Measurements from ENCODE around the gene MED27.

MED27 gene

DNA sequence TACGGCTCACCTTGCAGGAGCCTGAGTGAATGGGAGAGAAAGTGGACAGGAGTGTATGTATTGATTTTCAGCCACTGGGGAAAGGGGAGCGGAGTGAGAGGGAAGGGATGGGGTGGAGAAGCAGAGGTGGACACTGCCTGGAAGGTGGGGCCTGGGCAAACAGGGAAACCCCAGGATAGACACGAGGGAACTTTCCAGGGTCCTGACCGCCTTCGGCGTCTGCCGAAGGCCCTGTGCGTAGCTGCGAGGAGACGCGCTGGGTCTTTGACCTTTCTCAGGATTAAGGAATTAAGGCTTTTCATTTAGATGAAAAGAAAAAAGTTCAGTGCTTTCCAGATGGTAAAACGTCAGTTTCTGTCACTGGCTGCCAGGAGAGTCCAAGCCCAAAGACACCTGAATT is 205.2 kb downstream of the MED27 start:
- DNase-seq, result no peak

DNA sequence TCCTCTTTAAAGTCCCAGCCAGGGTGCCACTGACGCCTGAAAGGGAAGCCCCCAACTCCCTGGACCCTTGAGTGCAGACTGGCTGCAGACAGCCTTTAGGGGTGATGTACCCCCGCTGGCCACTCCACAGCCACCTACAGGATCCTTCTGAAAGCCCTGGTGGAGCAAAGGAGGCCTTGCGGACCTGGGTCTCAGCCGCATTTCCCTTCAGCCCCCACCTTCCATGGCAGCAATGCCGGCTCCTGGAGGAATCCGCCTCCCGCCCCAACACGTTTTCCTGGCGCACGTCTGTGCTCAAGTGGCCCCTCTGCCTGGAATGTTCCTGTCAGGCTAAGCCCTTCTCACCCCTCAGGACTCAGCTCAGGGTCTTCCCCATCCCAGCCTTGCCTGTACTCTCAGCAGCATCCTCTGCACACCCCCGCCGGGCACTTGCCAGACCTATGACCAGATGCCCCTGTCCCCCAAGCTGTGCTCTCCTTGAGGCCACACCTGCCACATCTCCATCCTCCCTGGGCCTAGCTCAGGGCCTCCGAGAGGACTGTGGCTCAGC is 205.7 kb downstream of the MED27 start:
- DNase-seq, result no peak

DNA sequence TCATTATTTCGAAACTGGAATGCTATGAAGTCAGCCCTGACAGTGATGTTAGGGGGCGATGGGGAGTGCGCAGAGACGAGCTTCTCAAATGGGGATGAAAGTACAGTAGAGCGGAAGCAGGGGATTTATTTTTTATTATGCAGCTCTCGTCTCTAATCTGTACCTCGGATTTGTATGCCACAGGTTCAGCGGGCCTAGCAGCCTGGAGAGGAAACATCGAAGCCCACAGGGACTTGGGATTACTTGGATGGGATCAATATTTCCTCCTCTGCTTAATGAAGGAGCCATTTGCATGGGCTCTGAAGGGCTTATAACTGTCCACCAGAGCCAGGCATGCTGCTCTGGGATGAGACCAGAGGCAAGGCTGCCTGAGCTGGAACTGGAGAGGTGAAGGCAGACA is 206.3 kb downstream of the MED27 start:
- DNase-seq, result no peak

DNA sequence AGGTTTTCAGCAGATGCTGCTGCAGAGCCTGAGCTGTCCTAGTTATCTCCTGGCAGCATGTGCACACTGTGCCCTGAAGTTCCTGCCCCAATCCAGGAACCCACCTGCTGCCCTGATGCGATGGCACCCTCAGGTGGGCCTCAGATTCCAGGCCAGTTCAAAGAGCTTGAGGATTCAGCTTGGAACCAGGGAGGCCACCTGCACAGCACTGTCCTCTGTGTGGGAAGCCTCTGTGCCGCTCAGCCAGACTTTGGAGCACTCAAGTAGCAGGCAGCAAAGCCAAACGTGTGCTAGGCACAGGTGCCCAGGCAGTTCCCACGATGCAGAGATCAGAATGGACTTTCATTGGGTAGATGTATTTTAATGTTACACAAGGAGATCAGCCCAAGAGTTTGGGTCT is 207.0 kb downstream of the MED27 start:
- no peak for DNase-seq

DNA sequence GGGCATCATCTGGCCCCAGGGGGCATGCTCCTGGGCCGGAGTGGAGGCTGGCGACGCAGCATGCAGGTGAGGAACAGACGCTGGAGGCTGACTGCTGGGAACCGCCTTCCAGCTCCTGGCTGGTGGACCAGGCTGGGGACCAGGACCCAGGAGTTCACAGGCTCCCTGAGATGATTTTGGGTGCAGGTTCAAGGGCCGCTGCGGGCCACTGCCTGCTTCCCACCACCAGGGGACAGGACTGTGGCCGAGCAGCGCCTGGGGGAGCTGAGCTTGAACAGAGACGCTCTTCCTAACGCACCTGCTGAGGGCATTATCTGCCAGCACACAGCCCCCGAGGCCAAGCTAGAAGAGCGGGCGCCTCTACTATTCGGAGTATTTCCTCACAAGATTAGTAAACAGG is 207.7 kb downstream of the MED27 start:
- DNase-seq, result no peak

DNA sequence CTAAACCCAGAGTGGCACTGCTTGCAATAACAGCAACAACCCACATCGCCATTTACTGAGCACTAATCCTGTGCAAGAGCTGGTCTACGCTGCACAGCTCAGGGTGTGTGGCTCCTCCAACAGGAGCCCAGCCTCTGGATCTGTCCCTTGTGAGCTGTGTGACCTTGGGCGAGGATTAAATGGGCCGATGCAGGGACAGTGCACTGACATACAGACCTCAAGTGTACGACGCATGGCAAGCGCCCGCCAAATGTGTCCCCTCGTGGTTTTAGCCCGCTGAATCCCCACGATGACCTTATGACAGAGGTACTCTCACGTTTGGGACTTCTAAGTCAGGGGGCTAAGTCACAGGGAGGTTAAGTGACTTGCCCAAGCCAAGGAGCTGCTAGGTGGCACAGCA is 209.5 kb downstream of the MED27 start:
- DNase-seq, result no peak

DNA sequence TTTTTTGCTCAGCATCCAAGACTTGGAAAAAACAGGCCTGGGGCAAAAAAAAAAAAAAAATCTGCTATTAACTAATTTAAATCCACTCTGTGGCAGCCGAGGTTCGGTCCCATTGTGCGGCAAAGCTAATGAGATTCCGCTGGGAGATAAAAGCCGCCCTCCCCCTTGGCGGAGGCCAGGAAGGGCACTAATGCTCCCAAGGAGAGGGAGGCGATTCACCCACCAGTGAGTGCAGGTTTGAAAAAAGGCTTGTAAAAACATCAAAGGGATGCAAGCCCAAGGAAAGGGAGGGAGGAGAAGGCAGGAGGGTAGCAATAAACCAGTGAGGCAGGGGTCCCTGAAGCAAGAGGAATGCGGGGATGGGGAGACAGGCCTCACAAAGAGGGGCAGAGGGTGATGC is 210.3 kb downstream of the MED27 start:
- DNase-seq, result no peak

DNA sequence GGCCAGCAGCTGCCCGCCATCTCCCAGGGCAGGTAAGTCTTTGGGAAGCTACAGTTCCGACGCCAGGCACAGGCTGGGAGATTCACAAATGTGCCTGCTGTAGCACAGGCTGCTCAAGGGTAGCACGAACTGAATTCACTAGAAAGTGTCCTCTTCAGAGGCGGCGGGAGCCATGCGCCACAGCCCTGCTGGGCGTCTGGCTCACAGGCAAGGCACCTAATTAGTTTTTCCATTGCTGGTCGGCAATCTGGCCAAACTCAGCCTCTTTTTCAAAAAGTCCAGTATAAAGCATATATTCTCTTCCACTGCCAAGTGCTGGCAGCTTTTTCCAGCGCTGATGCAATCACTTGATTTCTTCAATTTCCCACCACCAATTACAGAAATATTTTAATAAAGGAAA is 210.9 kb downstream of the MED27 start:
- no peak for DNase-seq

DNA sequence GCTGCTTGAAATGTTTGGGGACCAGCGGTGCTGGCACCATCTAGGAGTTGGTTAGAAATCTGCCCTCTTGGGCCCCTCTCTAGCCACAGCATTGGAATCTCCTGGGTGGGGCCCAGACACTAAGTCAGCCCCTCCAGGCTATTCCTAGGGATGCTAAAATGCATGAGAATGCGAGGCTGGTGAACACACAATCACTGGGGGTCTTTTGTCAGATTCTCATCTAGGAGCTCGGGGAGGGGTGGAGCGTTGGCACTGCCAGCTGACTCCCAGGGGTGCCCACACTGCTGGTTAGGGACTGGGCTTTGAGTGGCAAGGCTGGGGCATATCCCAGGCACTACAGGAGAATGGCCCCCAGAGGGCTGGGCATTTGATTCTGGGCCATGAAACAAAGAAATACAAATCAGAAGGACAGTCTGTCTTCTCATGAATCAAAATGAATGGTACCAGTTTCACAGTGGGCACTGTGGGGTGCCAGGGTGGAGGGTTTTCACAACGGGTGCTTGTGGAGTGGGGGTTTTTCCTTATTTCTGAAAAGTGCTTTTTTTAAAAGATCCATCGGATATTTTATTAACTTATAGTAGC is 212.0 kb downstream of the MED27 start:
- DNase-seq, result no peak

DNA sequence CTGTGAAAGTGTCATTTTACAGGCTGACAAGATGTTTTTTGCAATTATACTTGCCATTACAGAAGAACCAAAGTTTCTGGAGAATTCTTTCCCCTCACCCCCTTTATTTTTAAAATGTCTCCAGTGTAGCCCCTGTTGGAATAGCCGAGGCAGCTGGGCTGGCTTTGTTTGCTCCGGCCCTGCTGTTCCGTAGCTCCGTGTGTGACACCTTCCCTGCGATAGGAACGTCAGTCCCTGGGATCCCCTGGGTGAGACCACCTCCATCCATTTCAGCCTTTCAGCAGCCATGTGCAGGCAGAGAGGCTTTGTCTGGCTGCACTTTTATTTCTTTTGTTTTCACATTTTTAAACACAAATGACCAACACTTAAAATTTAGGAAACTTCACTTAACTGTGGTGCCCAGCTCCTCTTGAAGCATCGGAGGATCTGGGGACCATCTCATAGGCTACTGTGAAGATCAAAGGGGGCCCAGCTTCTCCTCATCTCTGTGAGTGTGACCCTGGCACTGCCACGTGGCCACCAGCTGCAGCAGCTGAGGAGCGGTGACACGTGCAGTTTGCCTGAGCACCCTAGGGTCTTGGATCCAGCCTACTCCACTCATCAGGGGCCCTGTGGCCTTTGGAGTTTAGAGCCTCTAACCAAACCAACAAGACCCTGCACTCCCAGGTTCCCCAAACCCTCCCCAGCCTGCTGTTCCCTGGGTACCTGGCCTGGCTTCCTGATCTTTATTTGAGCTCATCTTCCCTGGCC is 214.0 kb downstream of the MED27 start:
- DNase-seq, result no peak

DNA sequence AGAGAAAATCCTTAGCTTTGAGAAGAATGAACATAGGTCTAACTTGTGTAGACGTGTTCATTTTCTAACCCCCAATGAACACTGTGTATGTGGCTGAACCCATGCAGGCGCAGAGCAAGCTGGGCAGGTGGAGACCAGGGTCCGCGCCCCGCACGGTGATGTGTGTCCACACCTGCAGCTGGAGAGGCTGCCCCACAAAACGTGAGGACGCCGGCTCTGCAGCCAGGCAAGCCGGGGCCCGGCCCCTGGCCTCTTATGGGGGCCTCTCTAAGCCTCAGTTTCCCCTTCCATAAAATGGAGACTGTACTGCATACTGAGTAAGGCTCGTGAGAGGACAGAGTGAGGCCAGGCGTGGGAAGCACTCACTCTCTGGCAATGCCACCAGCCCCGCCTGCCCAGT is 215.1 kb downstream of the MED27 start:
- DNase-seq, result no peak

DNA sequence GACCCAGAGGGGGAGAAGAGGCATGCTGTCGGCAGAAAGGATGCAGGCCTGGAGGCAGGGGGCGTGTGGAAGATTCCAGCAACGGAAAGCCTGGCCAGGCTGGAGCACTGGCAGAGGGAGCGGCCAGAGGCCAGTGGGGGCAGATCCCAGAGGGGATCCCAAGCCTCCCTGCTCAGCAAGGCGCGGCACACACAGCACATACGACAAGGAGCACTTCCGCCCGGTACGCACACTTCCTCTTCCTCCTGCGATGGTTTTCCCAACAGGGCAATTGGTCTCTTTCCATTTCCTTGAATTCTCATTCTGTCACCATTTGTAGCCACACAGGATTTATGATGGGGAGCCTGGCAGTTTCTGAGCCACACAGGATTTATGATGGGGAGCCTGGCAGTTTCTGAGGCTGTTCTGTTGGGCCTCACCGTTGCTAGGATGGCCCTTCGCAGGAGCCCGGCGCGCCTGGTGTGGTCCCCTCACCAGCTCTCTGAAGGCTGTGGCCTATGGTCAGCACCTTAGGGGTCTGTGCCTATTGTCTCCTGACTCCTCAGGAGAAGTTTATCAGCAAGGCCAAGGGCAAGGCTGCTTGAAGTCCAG is 216.3 kb downstream of the MED27 start:
- no peak for DNase-seq

DNA sequence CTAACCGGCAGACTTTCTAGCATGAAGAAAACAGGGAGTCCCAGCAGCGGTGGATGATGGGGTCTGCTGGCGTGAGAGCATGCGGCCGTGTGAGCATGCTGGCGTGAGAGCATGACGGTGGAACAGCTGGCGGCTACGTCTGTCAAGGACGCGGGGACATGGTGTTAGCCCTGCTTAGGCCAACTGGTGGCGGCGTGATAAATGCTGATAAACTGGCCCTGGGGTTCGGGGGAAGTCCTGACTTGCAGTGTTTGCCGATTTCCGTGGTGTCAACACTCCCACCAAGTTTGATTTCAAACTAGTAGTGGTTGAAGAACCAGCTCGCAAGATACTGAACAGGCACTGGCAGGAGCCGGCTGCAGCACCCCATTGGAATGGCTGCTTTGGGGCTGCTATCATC is 217.4 kb downstream of the MED27 start:
- no peak for DNase-seq

DNA sequence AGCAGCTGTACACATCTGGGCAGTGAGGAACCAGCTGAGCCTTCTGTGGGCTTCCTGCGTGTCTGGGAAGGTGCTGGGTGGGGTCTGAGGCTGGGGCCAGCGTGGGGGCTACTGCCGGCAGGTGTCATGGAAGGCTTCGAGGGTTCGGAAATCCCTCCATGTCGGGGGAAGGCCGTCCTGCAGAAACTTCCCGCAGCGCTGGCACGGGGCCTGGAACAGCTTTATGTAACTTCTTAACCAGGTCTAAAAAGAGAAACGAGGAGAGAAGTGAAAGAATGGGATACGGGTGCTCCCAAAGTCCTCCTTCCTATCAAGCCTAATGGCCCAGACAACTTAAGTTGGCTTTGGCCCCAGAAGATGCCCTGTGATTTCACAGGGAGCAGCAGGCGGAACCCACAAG is 219.2 kb downstream of the MED27 start:
- DNase-seq, result no peak

DNA sequence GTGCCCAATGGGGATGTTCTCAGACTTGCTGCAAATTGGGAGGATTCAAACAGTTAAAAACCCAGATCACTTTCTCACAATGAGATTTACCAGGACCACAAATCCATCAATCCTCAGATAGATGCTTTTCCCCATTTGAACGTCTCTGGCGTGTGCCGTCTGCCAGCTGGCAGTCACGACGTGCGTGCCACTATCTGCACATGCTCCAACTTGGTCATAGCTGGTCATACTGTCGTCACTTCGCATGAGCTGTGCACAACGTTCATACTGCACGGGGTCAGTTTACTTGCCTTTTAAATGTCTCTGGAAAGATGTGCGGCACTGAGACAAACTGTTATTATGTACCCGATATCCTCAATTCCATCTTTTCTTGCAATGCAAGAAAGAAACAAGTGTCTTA is 221.5 kb downstream of the MED27 start:
- no peak for DNase-seq

DNA sequence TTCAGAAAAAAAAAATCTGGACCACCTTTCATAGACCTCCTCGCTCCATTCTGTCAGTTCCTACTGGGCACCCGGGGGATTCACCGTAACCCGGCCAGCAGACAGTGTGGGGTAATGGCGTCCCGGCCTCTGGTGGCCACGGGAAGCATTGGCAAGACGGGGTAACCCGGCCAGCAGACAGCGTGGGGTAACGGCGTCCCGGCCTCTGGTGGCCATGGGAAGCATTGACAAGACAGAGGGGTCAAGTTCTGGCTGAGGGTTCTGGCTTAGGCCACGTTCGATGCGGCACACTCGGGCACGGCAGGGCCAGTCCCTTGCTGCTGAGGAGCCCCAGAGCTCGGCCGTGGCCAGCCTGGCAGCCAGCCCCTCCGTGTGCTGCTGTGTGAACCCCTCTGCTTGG is 223.6 kb downstream of the MED27 start:
- no peak for DNase-seq

DNA sequence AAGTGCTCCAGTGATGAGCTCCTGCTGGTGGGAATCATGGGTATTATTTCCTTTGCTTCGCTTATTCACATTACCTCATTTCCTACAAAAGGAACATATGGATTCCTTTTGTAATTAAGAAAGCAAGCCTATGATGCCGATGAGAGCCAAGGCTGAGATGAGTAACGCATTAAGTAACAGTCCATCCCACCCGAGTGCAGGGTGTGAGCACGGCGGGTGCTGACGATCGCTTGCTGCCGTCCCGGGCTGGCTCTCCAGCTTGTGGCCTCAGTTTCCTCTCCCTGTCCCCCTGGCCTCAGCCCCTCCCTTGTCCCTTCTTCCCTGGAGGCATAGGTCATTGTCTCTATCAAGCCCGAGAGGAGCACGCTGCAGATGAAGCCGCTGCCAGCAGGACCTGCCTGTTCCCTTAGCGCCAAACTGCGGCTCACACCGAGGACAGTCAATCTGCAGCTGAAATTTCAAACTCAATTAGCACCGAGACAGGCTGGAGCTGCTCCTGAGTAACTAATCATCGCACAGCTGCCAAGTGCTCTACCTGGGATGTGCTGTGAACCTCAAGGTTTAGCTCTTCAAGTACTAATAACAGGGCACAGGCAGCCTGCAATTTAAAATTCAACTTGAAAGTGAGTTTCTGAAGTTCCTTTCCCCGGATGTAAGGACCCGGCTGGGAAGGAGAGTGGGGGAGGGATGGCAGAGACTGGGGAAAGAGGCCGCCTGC is 224.6 kb downstream of the MED27 start:
- DNase-seq, result no peak

DNA sequence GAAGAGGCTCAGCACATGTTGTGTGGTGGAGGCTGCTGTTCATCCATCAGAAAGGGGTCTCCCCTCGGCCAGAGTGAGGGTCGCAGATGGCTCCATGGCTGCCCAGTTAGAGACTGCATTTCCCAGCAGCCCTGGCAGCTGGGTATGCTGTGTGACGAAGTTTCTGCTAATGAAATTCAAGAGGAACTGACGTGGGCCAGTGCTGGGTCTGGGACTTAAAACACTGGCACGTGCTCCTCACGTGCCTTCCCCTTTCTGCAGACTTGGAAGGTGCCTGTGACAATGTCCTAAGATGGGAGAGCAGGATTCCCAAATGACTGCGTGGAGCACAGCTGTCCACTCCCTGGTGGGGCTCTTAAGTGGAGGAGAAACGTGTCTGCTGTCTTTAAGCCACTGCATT is 225.3 kb downstream of the MED27 start:
- peak; percentile 22 to 25 for DNase-seq

DNA sequence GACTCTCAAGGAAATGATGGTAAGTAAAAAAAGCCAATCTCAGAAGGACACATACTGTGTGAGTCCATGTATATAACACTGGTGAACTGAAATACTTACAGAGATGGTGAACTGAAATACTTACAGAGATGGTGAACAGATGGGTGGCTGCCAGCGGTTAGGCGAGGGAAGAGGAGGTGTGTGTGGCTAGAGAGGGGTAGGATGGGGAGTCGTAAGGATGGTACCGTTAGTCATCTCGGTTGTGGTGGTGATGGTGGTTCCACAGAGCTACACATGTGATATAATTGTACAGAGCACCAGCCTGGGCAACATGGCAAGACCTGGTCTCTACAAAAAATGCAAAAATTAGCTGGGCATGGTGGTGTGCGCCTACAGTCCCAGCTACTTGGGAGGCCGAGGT is 226.2 kb downstream of the MED27 start:
- DNase-seq, result no peak

DNA sequence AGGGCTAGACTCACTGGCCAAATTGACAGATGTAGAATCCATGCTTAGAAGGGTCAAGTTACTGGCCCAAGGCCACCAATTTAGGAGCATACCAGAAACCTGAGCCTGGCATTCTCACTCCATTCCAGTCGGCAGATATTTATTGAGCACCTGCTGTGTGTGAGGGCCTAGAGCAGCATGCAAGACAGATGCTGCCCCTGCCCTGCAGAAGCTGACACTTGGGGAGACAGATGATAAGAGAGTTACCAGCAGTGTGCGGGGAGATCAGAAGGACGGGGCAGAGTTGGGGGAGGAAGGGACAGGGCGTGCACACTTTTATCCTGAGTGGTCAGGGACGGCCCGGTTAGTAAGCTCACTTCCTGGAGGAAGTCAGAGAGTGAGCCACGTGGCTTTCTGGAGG is 228.3 kb downstream of the MED27 start:
- DNase-seq, result no peak

DNA sequence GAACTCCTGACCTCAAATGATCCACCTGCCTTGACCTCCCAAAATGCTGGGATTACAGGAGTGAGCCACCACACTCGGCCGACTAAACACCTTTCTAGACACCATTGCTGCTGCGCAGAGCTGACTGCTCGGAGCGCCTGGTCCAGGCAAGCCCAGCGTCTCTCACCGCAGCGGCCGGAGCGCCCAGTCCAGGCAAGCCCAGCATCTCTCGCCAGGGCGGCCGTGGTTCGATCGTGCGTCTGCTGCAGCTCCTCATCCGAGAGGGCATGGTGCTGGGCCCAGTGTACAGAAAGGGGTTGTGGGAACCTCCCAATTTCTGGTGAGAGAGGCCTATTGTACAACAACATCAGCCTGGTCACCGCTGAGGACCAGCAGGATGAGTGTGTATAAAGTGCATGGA is 230.3 kb downstream of the MED27 start:
- DNase-seq, result no peak

DNA sequence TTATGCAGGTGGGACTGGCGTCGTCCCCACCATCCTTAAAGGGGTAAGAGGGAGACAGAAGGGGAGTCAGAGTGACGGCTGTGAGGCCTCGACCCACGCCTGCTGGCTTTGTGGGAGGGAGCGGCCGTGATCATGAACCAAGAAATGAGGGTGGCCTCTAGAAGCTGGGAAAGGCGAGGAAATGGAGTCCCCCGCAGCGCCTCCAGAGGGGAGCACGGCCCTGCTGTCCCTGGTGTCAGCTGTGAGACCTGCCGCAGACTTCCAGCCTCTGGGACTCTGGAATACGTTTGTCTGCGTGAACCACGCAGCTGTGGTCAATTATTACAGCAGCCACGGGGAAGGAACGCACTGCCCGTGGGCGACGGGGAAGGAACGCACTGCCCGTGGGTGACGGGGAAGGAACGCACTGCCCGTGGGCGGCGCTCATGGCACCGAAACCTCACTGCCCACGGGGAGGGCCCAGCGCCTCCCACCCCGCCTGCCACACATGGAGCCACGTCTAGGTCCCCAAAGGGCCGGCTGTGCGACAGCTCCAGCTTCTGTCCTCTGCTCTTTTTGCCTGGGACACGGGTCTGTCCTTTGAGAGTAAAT is 231.0 kb downstream of the MED27 start:
- peak in 1 of 2 donors; percentile 3 for DNase-seq

DNA sequence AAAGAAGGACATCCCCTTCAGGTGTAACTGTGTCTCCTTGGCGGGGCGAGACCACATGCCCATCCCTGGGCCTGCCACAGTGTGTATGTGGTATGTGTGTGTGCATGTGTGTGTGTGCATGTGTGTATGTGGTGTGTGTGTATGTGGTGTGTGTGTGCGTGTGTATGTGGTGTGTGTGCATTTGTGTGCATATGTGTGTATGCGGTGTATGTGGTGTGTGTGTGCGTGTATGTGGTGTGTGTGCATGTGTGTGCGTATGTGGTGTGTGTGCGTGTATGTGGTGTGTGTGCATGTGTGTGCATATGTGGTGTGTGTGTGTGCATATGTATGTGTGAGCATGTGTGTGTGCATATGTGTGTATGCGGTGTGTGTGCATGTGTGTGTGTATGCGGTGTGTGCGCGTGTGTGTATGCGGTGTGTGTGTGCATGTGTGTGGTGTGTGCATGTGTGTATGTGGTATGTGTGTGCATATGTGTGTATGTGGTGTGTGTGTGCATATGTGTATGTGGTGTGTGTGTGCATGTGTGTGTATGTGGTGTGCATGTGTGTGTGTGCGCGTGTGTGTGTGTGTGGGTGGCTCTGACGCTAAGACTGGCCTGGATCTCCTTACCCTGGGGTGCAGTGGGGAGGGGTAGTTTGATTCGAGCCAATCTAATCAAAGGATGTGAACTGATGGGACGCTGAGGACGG is 231.9 kb downstream of the MED27 start:
- no peak for DNase-seq

Data from inflammatory macrophage treated with lipopolysaccharide for 1 hour (primary cell).